Type B pancreatic cell (in vitro differentiated cells): ENCODE results near the gene ANKRD33B. TPM values are rescaled to one million over a fixed set of nuclear protein-coding genes. Genes with fewer than 3 reads are reported as not detected.

Source experiments
- DNase-seq: peaks from one replicate; pipeline ENCODE4 v3.0.0; 2021; ENCODE audit warnings: mixed read lengths; ENCODE audit not compliant: unreplicated experiment; ENCODE audit errors: extremely low spot score
- H3K27ac Mint-ChIP-seq: 2 replicates; pipeline ENCODE4 v1.8.0; 2021; ENCODE audit warnings: mild to moderate bottlenecking, mixed read lengths
- H3K27me3 Mint-ChIP-seq: 2 replicates; pipeline ENCODE4 v1.8.0; 2021; ENCODE audit warnings: mixed read lengths
- H3K36me3 Mint-ChIP-seq: 2 replicates; pipeline ENCODE4 v1.8.0; 2021; ENCODE audit warnings: mixed read lengths
- H3K4me1 Mint-ChIP-seq: one replicate; pipeline ENCODE4 v1.8.0; 2021; ENCODE audit warnings: mixed read lengths; ENCODE audit not compliant: unreplicated experiment
- H3K4me3 Mint-ChIP-seq: 2 replicates; pipeline ENCODE4 v1.8.0; 2021; ENCODE audit warnings: mild to moderate bottlenecking, mixed read lengths
- H3K9me3 Mint-ChIP-seq: 2 replicates; pipeline ENCODE4 v1.8.0; 2021; ENCODE audit warnings: mixed read lengths
- total RNA-seq: library from RNA; stranded (reverse); gene quantifications from 2 replicates; pipeline ENCODE4 v1.2.1, GENCODE V29; 2021; ENCODE audit warnings: low replicate concordance
- TF ChIP-seq, protein P1 (sequence below): fragments of 200-600 bp; sonication (generic); conservative IDR thresholded peaks from 2 replicates; pipeline ENCODE4 v1.5.0; 2021; ENCODE audit warnings: antibody characterized with exemption, mild to moderate bottlenecking

The ANKRD33B gene
- total RNA-seq, 1 donor from 2014 or later = 3.4 TPM

GRCh38 chr5:10551782-10552138 is 12.1 kb upstream of the ANKRD33B start:
- Mint-ChIP-seq H3K36me3 (no peaks in the 10 kb centered on the region), H3K9me3 (no peaks in the 10 kb centered on the region), H3K27me3 (peaks cover 27% of the 10 kb centered on the region), H3K4me3 (no peak overlapping the region), H3K4me1 (peaks cover 12% of the 10 kb centered on the region), H3K27ac (peak overlapping the region; percentile 71)
- TF ChIP-seq, protein P1, sequence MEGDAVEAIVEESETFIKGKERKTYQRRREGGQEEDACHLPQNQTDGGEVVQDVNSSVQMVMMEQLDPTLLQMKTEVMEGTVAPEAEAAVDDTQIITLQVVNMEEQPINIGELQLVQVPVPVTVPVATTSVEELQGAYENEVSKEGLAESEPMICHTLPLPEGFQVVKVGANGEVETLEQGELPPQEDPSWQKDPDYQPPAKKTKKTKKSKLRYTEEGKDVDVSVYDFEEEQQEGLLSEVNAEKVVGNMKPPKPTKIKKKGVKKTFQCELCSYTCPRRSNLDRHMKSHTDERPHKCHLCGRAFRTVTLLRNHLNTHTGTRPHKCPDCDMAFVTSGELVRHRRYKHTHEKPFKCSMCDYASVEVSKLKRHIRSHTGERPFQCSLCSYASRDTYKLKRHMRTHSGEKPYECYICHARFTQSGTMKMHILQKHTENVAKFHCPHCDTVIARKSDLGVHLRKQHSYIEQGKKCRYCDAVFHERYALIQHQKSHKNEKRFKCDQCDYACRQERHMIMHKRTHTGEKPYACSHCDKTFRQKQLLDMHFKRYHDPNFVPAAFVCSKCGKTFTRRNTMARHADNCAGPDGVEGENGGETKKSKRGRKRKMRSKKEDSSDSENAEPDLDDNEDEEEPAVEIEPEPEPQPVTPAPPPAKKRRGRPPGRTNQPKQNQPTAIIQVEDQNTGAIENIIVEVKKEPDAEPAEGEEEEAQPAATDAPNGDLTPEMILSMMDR = no peak
- no peak for DNase-seq

GRCh38 chr5:10552183-10553143 is 11.4 kb upstream of the ANKRD33B start:
- TF ChIP-seq, protein P1 = no peak
- H3K27me3 Mint-ChIP-seq = peaks cover 27% of the 10 kb centered on the region
- no peaks in the 10 kb centered on the region for H3K36me3 Mint-ChIP-seq
- H3K9me3 Mint-ChIP-seq = no peaks in the 10 kb centered on the region
- H3K4me3 Mint-ChIP-seq = no peak overlapping the region
- H3K27ac Mint-ChIP-seq = peak overlapping the region; percentile 3
- no peak for DNase-seq
- H3K4me1 Mint-ChIP-seq = peaks cover 17% of the 10 kb centered on the region

DNA sequence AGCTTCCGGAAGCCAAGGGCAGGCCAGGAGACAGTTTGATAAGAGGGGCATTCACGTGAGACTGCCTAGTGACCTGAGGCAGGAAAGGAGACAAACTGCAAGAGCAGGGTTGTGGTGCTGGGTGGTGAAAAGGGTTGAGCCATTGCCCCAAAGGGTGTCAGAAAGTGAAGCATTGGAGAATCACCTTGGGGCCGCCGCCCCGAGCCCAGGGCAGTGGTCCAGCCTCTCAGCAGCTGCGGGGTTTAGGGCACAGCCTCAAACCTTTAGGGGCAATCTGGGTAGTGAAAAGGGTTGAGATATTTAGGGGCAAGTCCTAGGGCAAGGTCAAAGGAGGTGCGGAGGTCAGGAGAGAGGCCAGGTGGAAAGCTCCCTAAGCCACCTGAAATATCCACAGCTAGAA is 10.4 kb upstream of the ANKRD33B start:
- Mint-ChIP-seq H3K27me3 (peaks cover 25% of the 10 kb centered on the region), H3K9me3 (no peaks in the 10 kb centered on the region), H3K4me3 (no peak overlapping the region), H3K4me1 (peaks cover 24% of the 10 kb centered on the region), H3K27ac (no peak overlapping the region), H3K36me3 (no peaks in the 10 kb centered on the region)
- DNase-seq = no peak
- TF ChIP-seq, protein P1 = no peak

DNA sequence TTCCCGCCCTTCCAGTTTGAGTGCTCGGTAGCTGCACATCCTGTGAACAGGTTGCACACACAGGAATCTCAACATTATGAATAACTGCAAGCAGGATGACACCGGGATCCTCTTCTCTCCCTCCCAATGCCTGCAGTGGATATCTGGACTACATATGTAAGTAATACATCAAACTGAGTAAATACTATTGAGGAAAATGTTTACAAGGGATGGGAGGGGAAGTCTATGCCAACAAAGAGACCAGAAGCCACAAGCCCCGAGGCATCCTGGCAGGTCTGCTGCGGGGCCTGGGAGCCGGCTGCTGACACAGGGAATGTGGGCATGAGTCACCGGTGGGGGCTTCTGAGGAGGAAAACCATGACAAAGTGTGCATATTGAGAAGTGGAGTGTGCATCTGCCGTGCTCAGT is 8.6 kb upstream of the ANKRD33B start:
- peak overlapping the region; percentile 36 for H3K27ac Mint-ChIP-seq
- no peaks in the 10 kb centered on the region for H3K9me3 Mint-ChIP-seq
- H3K4me1 Mint-ChIP-seq = peaks cover 24% of the 10 kb centered on the region
- H3K27me3 Mint-ChIP-seq = peaks cover 33% of the 10 kb centered on the region
- TF ChIP-seq, protein P1 = no peak
- DNase-seq = no peak
- H3K4me3 Mint-ChIP-seq = peak overlapping the region; percentile 37
- H3K36me3 Mint-ChIP-seq = no peaks in the 10 kb centered on the region

DNA sequence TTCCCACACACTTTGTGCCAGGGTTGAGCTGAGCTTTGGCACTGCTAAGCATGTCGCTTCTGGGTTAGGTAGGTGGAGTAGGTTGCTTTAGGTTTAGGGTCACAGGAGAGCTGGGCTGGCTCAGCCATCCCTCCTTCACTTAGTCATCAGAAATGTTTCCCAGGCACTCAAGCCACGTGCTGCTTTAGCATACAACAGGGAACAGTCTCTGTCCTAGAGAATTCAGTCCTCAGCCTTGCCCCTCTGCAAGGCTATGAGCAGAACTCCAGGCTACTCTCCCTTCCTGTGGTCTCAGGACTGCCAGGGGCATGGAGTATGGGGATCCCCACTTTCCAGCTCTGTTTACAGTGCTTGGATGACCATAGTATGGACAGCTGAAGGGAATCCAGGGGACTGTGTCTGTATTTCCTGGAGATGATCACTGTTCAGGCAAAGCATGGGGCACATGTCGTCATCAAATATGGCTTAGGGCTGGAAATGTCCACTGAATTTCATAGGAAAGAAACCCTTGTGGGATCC is 7.5 kb upstream of the ANKRD33B start:
- TF ChIP-seq, protein P1 = no peak
- no peak for DNase-seq
- H3K27me3 Mint-ChIP-seq = peaks cover 43% of the 10 kb centered on the region
- no peaks in the 10 kb centered on the region for H3K9me3 Mint-ChIP-seq
- H3K4me1 Mint-ChIP-seq = peaks cover 22% of the 10 kb centered on the region
- no peaks in the 10 kb centered on the region for H3K36me3 Mint-ChIP-seq
- H3K4me3 Mint-ChIP-seq = no peak overlapping the region
- no peak overlapping the region for H3K27ac Mint-ChIP-seq
